ENCODE measurements around the gene RAB27A. TPM values are rescaled to one million over a fixed set of nuclear protein-coding genes. Genes with fewer than 3 reads are reported as not detected.

The RAB27A gene
- total and polyA plus RNA-seq, 2 of the 13 experiments (the other 11 are each of a cell fraction or from before 2014, with no cell fraction given) = 3.4 to 8.1 TPM

DNA sequence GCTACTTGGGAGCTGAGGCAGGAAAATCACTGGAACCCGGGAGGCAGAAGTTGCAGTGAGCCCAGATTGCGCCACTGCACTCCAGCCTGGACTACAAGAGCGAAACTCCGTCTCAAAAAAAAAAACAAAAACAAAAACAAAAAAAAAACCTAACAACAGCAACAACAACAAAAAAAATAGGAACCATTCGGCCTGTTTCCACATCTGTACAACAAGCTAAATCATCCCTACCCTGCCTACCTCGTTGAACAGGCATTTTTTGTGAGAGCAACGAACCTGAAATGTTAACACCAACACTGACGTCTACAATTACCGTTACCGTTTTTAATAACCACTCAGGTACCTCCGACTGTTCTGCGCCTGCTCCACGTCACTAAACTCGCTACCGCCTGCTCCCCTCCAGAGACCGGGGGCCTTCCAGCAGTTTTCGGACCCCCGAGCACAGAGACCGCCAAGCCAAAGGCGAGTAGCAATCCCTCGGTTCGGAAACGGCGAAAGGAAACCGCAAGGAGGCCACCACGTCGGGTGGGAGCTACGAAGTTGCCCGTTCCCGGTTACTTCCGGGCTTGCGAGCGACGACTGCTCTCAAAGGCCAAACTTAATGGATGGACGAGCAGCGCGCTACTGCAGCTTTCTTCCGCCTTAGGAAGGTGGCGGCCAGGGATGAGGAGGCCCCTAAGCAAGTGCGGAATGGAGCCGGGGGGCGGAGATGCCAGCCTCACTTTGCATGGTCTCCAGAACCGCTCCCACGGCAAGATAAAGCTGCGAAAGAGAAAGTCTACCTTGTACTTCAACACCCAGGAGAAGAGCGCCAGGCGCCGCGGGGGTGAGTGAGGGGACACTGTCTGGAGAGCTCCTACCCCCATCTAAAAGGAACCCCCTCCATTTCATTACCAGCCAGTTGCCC lies 29.2 kb upstream of the RAB27A start, which contains the start of the genes PIGB and PIGBOS1 (continued):
- TF ChIP-seq, protein P1, sequence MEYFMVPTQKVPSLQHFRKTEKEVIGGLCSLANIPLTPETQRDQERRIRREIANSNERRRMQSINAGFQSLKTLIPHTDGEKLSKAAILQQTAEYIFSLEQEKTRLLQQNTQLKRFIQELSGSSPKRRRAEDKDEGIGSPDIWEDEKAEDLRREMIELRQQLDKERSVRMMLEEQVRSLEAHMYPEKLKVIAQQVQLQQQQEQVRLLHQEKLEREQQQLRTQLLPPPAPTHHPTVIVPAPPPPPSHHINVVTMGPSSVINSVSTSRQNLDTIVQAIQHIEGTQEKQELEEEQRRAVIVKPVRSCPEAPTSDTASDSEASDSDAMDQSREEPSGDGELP (IDR thresholded peaks at IDR 0.05; ENCODE audit: borderline replicate concordance, low read depth) = no peak
- TF ChIP-seq RFXAP (CRISPR knock-in tag; IDR thresholded peaks at IDR 0.05; ENCODE audit: borderline replicate concordance) (no peak), ZNF546 (CRISPR knock-in tag; conservative IDR thresholded peaks at IDR 0.05) (no peak), NFIB (CRISPR knock-in tag; IDR thresholded peaks at IDR 0.05; ENCODE audit: borderline replicate concordance) (no peak), SSRP1 (CRISPR knock-in tag; IDR thresholded peaks at IDR 0.05) (no peak), NR2F6 (IDR thresholded peaks at IDR 0.05) (no peak), NR2F6 (CRISPR knock-in tag; IDR thresholded peaks at IDR 0.05) (peak; percentile 30; the same call in 1 of the 2 replicates), CHD4 (IDR thresholded peaks at IDR 0.05; ENCODE audit: borderline replicate concordance, low read length) (no peak), ZNF629 (CRISPR knock-in tag; conservative IDR thresholded peaks at IDR 0.05) (peak; percentile 28; the same call in 1 of the 2 replicates), ZNF430 (CRISPR knock-in tag; IDR thresholded peaks at IDR 0.05) (peak; percentile 80), ZNF737 (CRISPR knock-in tag; IDR thresholded peaks at IDR 0.05; ENCODE audit: borderline replicate concordance) (no peak), HDAC6 (IDR thresholded peaks at IDR 0.05; ENCODE audit: low read depth, low read length) (no peak), KAT8 (CRISPR knock-in tag; IDR thresholded peaks at IDR 0.05) (peak; percentile 98), GATA4 (IDR thresholded peaks at IDR 0.05; ENCODE audit: borderline replicate concordance, low read depth) (no peak), ZNF326 (CRISPR knock-in tag; IDR thresholded peaks at IDR 0.05; ENCODE audit: borderline replicate concordance) (no peak)
- TF ChIP-seq, protein P2, sequence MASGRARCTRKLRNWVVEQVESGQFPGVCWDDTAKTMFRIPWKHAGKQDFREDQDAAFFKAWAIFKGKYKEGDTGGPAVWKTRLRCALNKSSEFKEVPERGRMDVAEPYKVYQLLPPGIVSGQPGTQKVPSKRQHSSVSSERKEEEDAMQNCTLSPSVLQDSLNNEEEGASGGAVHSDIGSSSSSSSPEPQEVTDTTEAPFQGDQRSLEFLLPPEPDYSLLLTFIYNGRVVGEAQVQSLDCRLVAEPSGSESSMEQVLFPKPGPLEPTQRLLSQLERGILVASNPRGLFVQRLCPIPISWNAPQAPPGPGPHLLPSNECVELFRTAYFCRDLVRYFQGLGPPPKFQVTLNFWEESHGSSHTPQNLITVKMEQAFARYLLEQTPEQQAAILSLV (CRISPR knock-in tag; IDR thresholded peaks at IDR 0.05; ENCODE audit: borderline replicate concordance) = peak; percentile 69; the same call in 1 of the 2 replicates
- TF ChIP-seq, protein P3, sequence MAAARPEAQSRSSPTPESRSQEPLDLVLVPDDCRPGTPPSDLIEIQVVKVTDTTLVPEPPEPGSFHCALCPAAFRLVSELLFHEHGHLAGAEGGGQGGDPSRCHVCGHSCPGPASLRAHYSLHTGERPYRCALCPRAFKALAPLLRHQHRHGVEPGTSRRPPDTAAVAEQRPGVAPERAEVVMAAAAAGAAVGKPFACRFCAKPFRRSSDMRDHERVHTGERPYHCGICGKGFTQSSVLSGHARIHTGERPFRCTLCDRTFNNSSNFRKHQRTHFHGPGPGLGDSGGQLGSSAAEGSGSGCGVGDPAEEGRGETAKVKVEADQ (CRISPR knock-in tag; IDR thresholded peaks at IDR 0.05; ENCODE audit: borderline replicate concordance) = no peak
- TF ChIP-seq, protein P4, sequence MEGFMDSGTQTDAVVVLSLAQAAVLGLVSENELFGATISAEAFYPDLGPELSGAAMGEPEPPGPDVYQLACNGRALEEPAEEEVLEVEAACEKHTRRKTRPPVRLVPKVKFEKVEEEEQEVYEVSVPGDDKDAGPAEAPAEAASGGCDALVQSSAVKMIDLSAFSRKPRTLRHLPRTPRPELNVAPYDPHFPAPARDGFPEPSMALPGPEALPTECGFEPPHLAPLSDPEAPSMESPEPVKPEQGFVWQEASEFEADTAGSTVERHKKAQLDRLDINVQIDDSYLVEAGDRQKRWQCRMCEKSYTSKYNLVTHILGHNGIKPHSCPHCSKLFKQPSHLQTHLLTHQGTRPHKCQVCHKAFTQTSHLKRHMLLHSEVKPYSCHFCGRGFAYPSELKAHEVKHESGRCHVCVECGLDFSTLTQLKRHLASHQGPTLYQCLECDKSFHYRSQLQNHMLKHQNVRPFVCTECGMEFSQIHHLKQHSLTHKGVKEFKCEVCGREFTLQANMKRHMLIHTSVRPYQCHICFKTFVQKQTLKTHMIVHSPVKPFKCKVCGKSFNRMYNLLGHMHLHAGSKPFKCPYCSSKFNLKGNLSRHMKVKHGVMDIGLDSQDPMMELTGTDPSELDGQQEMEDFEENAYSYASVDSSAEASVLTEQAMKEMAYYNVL (CRISPR knock-in tag; IDR thresholded peaks at IDR 0.05; ENCODE audit: borderline replicate concordance) = 0 out of 2 replicates have a peak, but pooled peaks have one; percentile 23
- TF ChIP-seq, protein P5, sequence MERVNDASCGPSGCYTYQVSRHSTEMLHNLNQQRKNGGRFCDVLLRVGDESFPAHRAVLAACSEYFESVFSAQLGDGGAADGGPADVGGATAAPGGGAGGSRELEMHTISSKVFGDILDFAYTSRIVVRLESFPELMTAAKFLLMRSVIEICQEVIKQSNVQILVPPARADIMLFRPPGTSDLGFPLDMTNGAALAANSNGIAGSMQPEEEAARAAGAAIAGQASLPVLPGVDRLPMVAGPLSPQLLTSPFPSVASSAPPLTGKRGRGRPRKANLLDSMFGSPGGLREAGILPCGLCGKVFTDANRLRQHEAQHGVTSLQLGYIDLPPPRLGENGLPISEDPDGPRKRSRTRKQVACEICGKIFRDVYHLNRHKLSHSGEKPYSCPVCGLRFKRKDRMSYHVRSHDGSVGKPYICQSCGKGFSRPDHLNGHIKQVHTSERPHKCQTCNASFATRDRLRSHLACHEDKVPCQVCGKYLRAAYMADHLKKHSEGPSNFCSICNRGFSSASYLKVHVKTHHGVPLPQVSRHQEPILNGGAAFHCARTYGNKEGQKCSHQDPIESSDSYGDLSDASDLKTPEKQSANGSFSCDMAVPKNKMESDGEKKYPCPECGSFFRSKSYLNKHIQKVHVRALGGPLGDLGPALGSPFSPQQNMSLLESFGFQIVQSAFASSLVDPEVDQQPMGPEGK (CRISPR knock-in tag; IDR thresholded peaks at IDR 0.05) = peak; percentile 82
